ENCODE measurements around the gene SLC6A11.

Gene SLC6A11

GRCh38 chr3:10978956-10979355 lies 162.9 kb downstream of the SLC6A11 start:
- in situ Hi-C loops (cut with HindIII; ENCODE audit: low sequenced_read_pairs) = no loop called here

GRCh38 chr3:10980312-10980711 lies 164.3 kb downstream of the SLC6A11 start:
- no peak for TF ChIP-seq CTCF (IDR thresholded peaks at IDR 0.05; ENCODE audit: low read depth, low read length)
- no peak overlapping the region for H3K4me3 ChIP-seq (ENCODE audit: low read depth, low read length)
- DNase-seq (ENCODE audit: low read depth, low spot score) = no peak
- in situ Hi-C loops (cut with HindIII; ENCODE audit: low sequenced_read_pairs) = no loop called here

More at GRCh38 chr3:10978956-10979355, 162.9 kb downstream of the SLC6A11 start:
- DNase-seq (ENCODE audit: low read depth, low spot score) = no peak
- TF ChIP-seq CTCF (IDR thresholded peaks at IDR 0.05; ENCODE audit: low read depth, low read length) = no peak
- H3K4me3 ChIP-seq (ENCODE audit: low read depth, low read length) = no peak overlapping the region

GRCh38 chr3:10981031-10981430 lies 165.0 kb downstream of the SLC6A11 start:
- H3K4me3 ChIP-seq (ENCODE audit: low read depth, low read length) = no peak overlapping the region
- in situ Hi-C loops (cut with HindIII; ENCODE audit: low sequenced_read_pairs) = no loop called here
- DNase-seq (ENCODE audit: low read depth, low spot score) = no peak
- TF ChIP-seq CTCF (IDR thresholded peaks at IDR 0.05; ENCODE audit: low read depth, low read length) = no peak

GRCh38 chr3:10981961-10982360 lies 165.9 kb downstream of the SLC6A11 start:
- DNase-seq (ENCODE audit: low read depth, low spot score) = peak; percentile 14

GRCh38 chr3:10982782-10983181 lies 166.8 kb downstream of the SLC6A11 start:
- no peak overlapping the region for H3K4me3 ChIP-seq (ENCODE audit: low read depth, low read length)
- no peak for TF ChIP-seq CTCF (IDR thresholded peaks at IDR 0.05; ENCODE audit: low read depth, low read length)
- in situ Hi-C loops (cut with HindIII; ENCODE audit: low sequenced_read_pairs) = no loop called here
- DNase-seq (ENCODE audit: low read depth, low spot score) = no peak

More at GRCh38 chr3:10981961-10982360, 165.9 kb downstream of the SLC6A11 start:
- TF ChIP-seq CTCF (IDR thresholded peaks at IDR 0.05; ENCODE audit: low read depth, low read length) = no peak
- in situ Hi-C loops (cut with HindIII; ENCODE audit: low sequenced_read_pairs) = no loop called here
- no peak overlapping the region for H3K4me3 ChIP-seq (ENCODE audit: low read depth, low read length)

- in situ Hi-C loops (cut with HindIII; ENCODE audit: low sequenced_read_pairs) = no loop called here
- peak; percentile 43 for DNase-seq (ENCODE audit: low read depth, low spot score)
- H3K4me3 ChIP-seq (ENCODE audit: low read depth, low read length) = no peak overlapping the region
- TF ChIP-seq CTCF (IDR thresholded peaks at IDR 0.05; ENCODE audit: low read depth, low read length) = peak; percentile 91
Measured at GRCh38 chr3:10983219-10983916, 167.3 kb downstream of the SLC6A11 start.

Data from astrocyte of the spinal cord (primary cell).